Prostate gland (tissue), 2 donors: Measurements from ENCODE around the gene TMEM201.

Experiments
- CTCF ChIP-seq, 4 experiments: fragments of 200-600 bp in 2 of 4; fragments of 450-650 bp in 2 of 4; sonication (generic) in 2 of 4; IDR thresholded peaks; 1 replicate in 3 of 4; 2 replicates in 1 of 4; pipeline ENCODE4 v1.5.1; 2016 to 2019; ENCODE audit warnings: antibody characterized with exemption in 4 of 4, mild to moderate bottlenecking in 2 of 4, moderate library complexity in 2 of 4
- POLR2A ChIP-seq: fragments of 450-650 bp; IDR thresholded peaks from one replicate; pipeline ENCODE4 v1.6.1; 2016; ENCODE audit warnings: antibody characterized with exemption, mild to moderate bottlenecking
- POLR2AphosphoS5 ChIP-seq: sonication (generic); formaldehyde crosslinking; IDR thresholded peaks from one replicate; pipeline ENCODE4 v1.6.1; 2017; ENCODE audit warnings: antibody characterized with exemption

- TF ChIP-seq CTCF (IDR thresholded peaks at IDR 0.05) (no peak), POLR2A (no peak), POLR2AphosphoS5 (no peak)
Observed at GRCh38 chr1:9551984-9552383, 36.7 kb upstream of the TMEM201 start.
